K562 (cell line): ENCODE data around the gene CRTC3. TPM values are rescaled to one million over a fixed set of nuclear protein-coding genes. Genes with fewer than 3 reads are reported as not detected.

Experiments used
- ATF3 ChIP-seq, 2 experiments: fragments of 450-650 bp in 1 of 2; sonication (generic) in 1 of 2; formaldehyde crosslinking in 1 of 2; IDR thresholded peaks in 1 of 2; conservative IDR thresholded peaks in 1 of 2; 2 replicates each; pipeline versions ENCODE4 v1.6.1 to v1.8.1; 2016 to 2023; ENCODE audit warnings: mild to moderate bottlenecking in 2 of 2, moderate library complexity in 2 of 2, inconsistent platforms in 1 of 2, missing genetic modification reagents in 1 of 2
- BCLAF1 ChIP-seq, 2 experiments: fragments of 450-650 bp in 1 of 2; IDR thresholded peaks; 2 replicates each; pipeline ENCODE4 v1.6.1; 2011 to 2017; ENCODE audit warnings: low read depth in 2 of 2, antibody characterized with exemption in 1 of 2, borderline replicate concordance in 1 of 2, low read length in 1 of 2, mild to moderate bottlenecking in 1 of 2, mixed read lengths in 1 of 2; ENCODE audit not compliant: control insufficient read depth in 1 of 2
- BRCA1 ChIP-seq, 2 experiments: fragments of 450-650 bp in 1 of 2; sonication (generic) in 1 of 2; formaldehyde crosslinking in 1 of 2; IDR thresholded peaks; 2 replicates each; pipeline versions ENCODE4 v1.5.0 to v1.6.1; 2017 to 2020; ENCODE audit warnings: mild to moderate bottlenecking in 1 of 2, missing genetic modification reagents in 1 of 2
- DLX4 ChIP-seq: fragments of 250-450 bp; sonication (Bioruptor Pico); IDR thresholded peaks from 2 replicates; pipeline ENCODE4 v1.6.1; 2021; ENCODE audit warnings: mild to moderate bottlenecking
- HDAC6 ChIP-seq: IDR thresholded peaks from 2 replicates; pipeline ENCODE4 v1.6.1; 2012; ENCODE audit warnings: low read depth, mild to moderate bottlenecking, control low read depth, inconsistent platforms, low read length, moderate library complexity
- HMGN3 ChIP-seq: IDR thresholded peaks from 2 replicates; pipeline ENCODE4 v1.6.1; 2011; ENCODE audit warnings: borderline replicate concordance, low read depth, mild to moderate bottlenecking, mixed read lengths, low read length; ENCODE audit not compliant: insufficient read length; ENCODE audit errors: extremely low read depth
- MLLT1 ChIP-seq, 2 experiments: fragments of 450-650 bp; IDR thresholded peaks; 2 replicates each; pipeline ENCODE4 v1.6.1; 2016
- PRDM10 ChIP-seq: fragments of 450-650 bp; IDR thresholded peaks from 2 replicates; pipeline ENCODE4 v1.6.1; 2018; ENCODE audit not compliant: partially characterized antibody
- SMARCA5 ChIP-seq: fragments of 450-650 bp; IDR thresholded peaks from 2 replicates; pipeline ENCODE4 v1.6.1; 2016
- USF2 ChIP-seq: sonication (generic); formaldehyde crosslinking; IDR thresholded peaks from 2 replicates; pipeline ENCODE4 v1.5.0; 2020; ENCODE audit warnings: missing genetic modification reagents
- ZFP1 ChIP-seq: fragments of 450-650 bp; formaldehyde crosslinking; IDR thresholded peaks from 2 replicates; pipeline ENCODE4 v1.4.0; 2020; ENCODE audit warnings: mild to moderate bottlenecking, mixed read lengths
- ZKSCAN1 ChIP-seq: fragments of 150-350 bp; IDR thresholded peaks from 2 replicates; pipeline ENCODE4 v1.6.1; 2016; ENCODE audit warnings: low read depth, low read length
- ZNF197 ChIP-seq: fragments of 200-800 bp; sonication (Bioruptor generic); IDR thresholded peaks from 2 replicates; pipeline ENCODE4 v1.6.1; 2016; ENCODE audit warnings: low read depth, missing genetic modification characterization, missing compliant biosample characterization
- polyA plus RNA-seq, 8 experiments: library from polyadenylated mRNA; depleted of rRNA in 4 of 8; stranded (reverse) in 5 of 8; unstranded in 3 of 8; fragments of >200 nt; fragmentation: Nextera tagmentation in 2 of 8; fragmentation: Illumina TruSeq in 1 of 8; extraction: Ambion mirVana in 2 of 8; extraction: Trizol in 1 of 8; gene quantifications; 2 replicates each; pipeline versions ENCODE4 v1.2.1 to v1.2.3, GENCODE V29; 2011 to 2014; ENCODE audit warnings: inconsistent platforms in 1 of 8, missing spikeins in 1 of 8
- total RNA-seq, 7 experiments: library from RNA; depleted of rRNA in 6 of 7; stranded (reverse); fragments of >200 nt in 6 of 7; fragmentation: Illumina TruSeq in 2 of 7; extraction: Trizol in 2 of 7; gene quantifications; 2 replicates each; pipeline versions ENCODE4 v1.2.1 to v1.2.3, GENCODE V29; 2011 to 2021; ENCODE audit warnings: low replicate concordance in 1 of 7

Gene CRTC3
- total and polyA plus RNA-seq, 9 of the 15 experiments (the other 6 are each of a cell fraction or from before 2014, with no cell fraction given), result 1.2 to 19.0 (median 11.6) TPM

GRCh38 chr15:90648137-90649070 lies 118.7 kb downstream of the CRTC3 start (continued):
- TF ChIP-seq ZNF197 (peak; percentile 100), HMGN3 (no peak), SMARCA5 (peak; percentile 79; the same call in 1 of the 2 replicates), BCLAF1 (IDR thresholded peaks at IDR 0.05; ENCODE audit: borderline replicate concordance in 1 of 2, control insufficient read depth in 1 of 2, low read depth in 2 of 2, low read length in 1 of 2) (0 out of 4 replicates have a peak, but pooled peaks of 1 of the 2 experiments have one; percentile 17), MLLT1 (IDR thresholded peaks at IDR 0.05) (peak in 1 of 2 experiments; percentile 10; a peak in 1 of 4 replicates), ZFP1 (CRISPR knock-in tag) (peak; percentile 99), DLX4 (CRISPR knock-in tag) (peak; percentile 82; the same call in 1 of the 2 replicates), HDAC6 (no peak), BRCA1 (IDR thresholded peaks at IDR 0.05) (no peak), BRCA1 (CRISPR knock-in tag; IDR thresholded peaks at IDR 0.05) (no peak), ZKSCAN1 (no peak), PRDM10 (peak; percentile 52), USF2 (peak; percentile 68), ATF3 (IDR thresholded peaks at IDR 0.05) (peak; percentile 95), ATF3 (CRISPR knock-in tag; conservative IDR thresholded peaks at IDR 0.05) (peak; percentile 75; the same call in 1 of the 2 replicates)
